ENCODE measurements around the gene GRK3.
"Not testable (repeated sequence)": the region's sequence is repeated elsewhere in the genome, so short reads cannot be mapped to it uniquely, and the experiment has no call there.

Gene GRK3

GRCh38 chr22:25702571-25703167 is 138.2 kb downstream of the GRK3 start:
- peak; percentile 5 to 9 for DNase-seq

GRCh38 chr22:25704701-25705100 is 140.2 kb downstream of the GRK3 start:
- DNase-seq = no peak

- no peak for DNase-seq
These were observed 141.7 kb downstream of the GRK3 start for GRCh38 chr22:25706197-25706596.

- not testable (repeated sequence) for DNase-seq
These were observed 144.0 kb downstream of the GRK3 start for GRCh38 chr22:25708430-25708829.

- no peak for DNase-seq
These were observed 145.3 kb downstream of the GRK3 start for GRCh38 chr22:25709758-25710157.

- DNase-seq = no peak
These were observed 146.0 kb downstream of the GRK3 start for GRCh38 chr22:25710501-25710900.

GRCh38 chr22:25711491-25711890 is 147.0 kb downstream of the GRK3 start:
- no peak for DNase-seq

- DNase-seq = no peak
These were observed 148.4 kb downstream of the GRK3 start for GRCh38 chr22:25712661-25713400.

- DNase-seq = no peak
These were observed 149.6 kb downstream of the GRK3 start for GRCh38 chr22:25714070-25714469.

GRCh38 chr22:25714739-25715138 is 150.3 kb downstream of the GRK3 start:
- no peak for DNase-seq

GRCh38 chr22:25716637-25717036 is 152.2 kb downstream of the GRK3 start:
- DNase-seq = no peak

GRCh38 chr22:25718135-25718840 is 153.8 kb downstream of the GRK3 start:
- DNase-seq = no peak

GRCh38 chr22:25722223-25722622 is 157.7 kb downstream of the GRK3 start:
- DNase-seq = no peak

- DNase-seq = no peak
These were observed 158.2 kb downstream of the GRK3 start for GRCh38 chr22:25722626-25723025.

GRCh38 chr22:25726241-25726640 is 161.8 kb downstream of the GRK3 start:
- no peak for DNase-seq

GRCh38 chr22:25728071-25728470 is 163.6 kb downstream of the GRK3 start:
- DNase-seq = no peak

- peak; percentile 8 to 32 for DNase-seq
These were observed 164.8 kb downstream of the GRK3 start for GRCh38 chr22:25729016-25729995.

GRCh38 chr22:25735650-25736049 is 171.2 kb downstream of the GRK3 start:
- no peak for DNase-seq

- no peak for DNase-seq
These were observed 172.0 kb downstream of the GRK3 start for GRCh38 chr22:25736378-25737011.

- no peak for DNase-seq
These were observed 175.3 kb downstream of the GRK3 start for GRCh38 chr22:25739659-25740344.

All from inflammatory macrophage treated with lipopolysaccharide for 1 hour (primary cell).